HEK293 (cell line): ENCODE data around the gene ZNF141.

Experiments
- CTCF ChIA-PET: fragments of 350-600 bp; formaldehyde crosslinking; extraction: SDS; loops from one replicate; lab custom pipeline; 2021; ENCODE audit warnings: antibody characterized with exemption; lab: Yijun Ruan, JAX
- POLR2A ChIA-PET: fragments of 300-600 bp; formaldehyde crosslinking; extraction: SDS; loops from one replicate; lab custom pipeline; 2020; ENCODE audit warnings: antibody characterized with exemption, inconsistent platforms; lab: Yijun Ruan, JAX
- H3K27ac ChIP-seq: fragments of 200-500 bp; sonication (Bioruptor generic); 2 replicates; pipeline ENCODE4 v1.5.1; 2014; ENCODE audit warnings: low read depth, low read length, control low read depth, inconsistent platforms; ENCODE audit errors: extremely low read depth
- H3K36me3 ChIP-seq, 2 experiments: fragments of 200-500 bp in 1 of 2; sonication (Bioruptor generic) in 1 of 2; 1 replicate in 1 of 2; 2 replicates in 1 of 2; pipeline ENCODE4 v1.5.1; 2014 to 2017; ENCODE audit warnings: inconsistent platforms in 2 of 2, low read length in 2 of 2; ENCODE audit not compliant: control insufficient read depth in 2 of 2, insufficient read depth in 1 of 2
- H3K4me1 ChIP-seq: fragments of 200-500 bp; sonication (Bioruptor generic); 2 replicates; pipeline ENCODE4 v1.5.1; 2014; ENCODE audit warnings: mild to moderate bottlenecking, low read length, inconsistent platforms; ENCODE audit not compliant: control insufficient read depth, insufficient read depth
- H3K4me3 ChIP-seq: 2 replicates; pipeline ENCODE4 v1.5.1; 2011; ENCODE audit warnings: low read depth, mild to moderate bottlenecking, control low read depth, low read length, moderate library complexity
- H3K9me3 ChIP-seq: fragments of 200-500 bp; sonication (Bioruptor generic); 2 replicates; pipeline ENCODE4 v1.5.1; 2014; ENCODE audit warnings: low read depth, low read length, inconsistent platforms; ENCODE audit not compliant: control insufficient read depth, insufficient read depth
- BCL11A ChIP-seq: fragments of 450-650 bp; formaldehyde crosslinking; IDR thresholded peaks from 2 replicates; pipeline ENCODE4 v1.5.1; 2016; ENCODE audit warnings: low read depth, missing biosample characterization, missing genetic modification characterization
- IKZF3 ChIP-seq: fragments of 450-650 bp; IDR thresholded peaks from 2 replicates; pipeline ENCODE4 v1.5.0; 2018; ENCODE audit warnings: missing biosample characterization, mild to moderate bottlenecking, missing genetic modification characterization, moderate library complexity
- PRDM1 ChIP-seq: fragments of 450-650 bp; formaldehyde crosslinking; IDR thresholded peaks from 2 replicates; pipeline ENCODE4; 2016; ENCODE audit warnings: missing biosample characterization, missing genetic modification characterization
- SALL2 ChIP-seq: fragments of 450-650 bp; formaldehyde crosslinking; IDR thresholded peaks from 2 replicates; pipeline ENCODE4 v1.5.0; 2017; ENCODE audit warnings: missing biosample characterization, mild to moderate bottlenecking, missing genetic modification characterization, borderline replicate concordance
- TRIM28 ChIP-seq: IDR thresholded peaks from 2 replicates; pipeline ENCODE4 v1.6.1; 2011; ENCODE audit warnings: low read length, control low read depth, borderline replicate concordance
- ZBTB17 ChIP-seq: fragments of 450-650 bp; formaldehyde crosslinking; IDR thresholded peaks from 2 replicates; pipeline ENCODE4 v1.5.1; 2016; ENCODE audit warnings: missing biosample characterization, missing genetic modification characterization
- ZEB2 ChIP-seq: fragments of 450-650 bp; formaldehyde crosslinking; IDR thresholded peaks from 2 replicates; pipeline ENCODE4 v1.5.1; 2016; ENCODE audit warnings: missing biosample characterization, missing genetic modification characterization
- ZNF146 ChIP-seq: fragments of 450-650 bp; formaldehyde crosslinking; IDR thresholded peaks from 2 replicates; pipeline ENCODE4 v1.5.1; 2016; ENCODE audit warnings: missing biosample characterization, missing genetic modification characterization
- ZNF184 ChIP-seq: fragments of 450-650 bp; IDR thresholded peaks from 2 replicates; pipeline ENCODE4 v1.5.1; 2018; ENCODE audit warnings: missing biosample characterization, mild to moderate bottlenecking, missing genetic modification characterization
- ZNF19 ChIP-seq: fragments of 450-650 bp; formaldehyde crosslinking; IDR thresholded peaks from 2 replicates; pipeline ENCODE4; 2016; ENCODE audit warnings: missing biosample characterization, missing genetic modification characterization, low read depth
- ZNF292 ChIP-seq: fragments of 450-650 bp; formaldehyde crosslinking; IDR thresholded peaks from 2 replicates; pipeline ENCODE4 v1.5.1; 2016; ENCODE audit warnings: low read depth, missing biosample characterization, missing genetic modification characterization, borderline replicate concordance
- ZNF302 ChIP-seq: fragments of 450-650 bp; formaldehyde crosslinking; IDR thresholded peaks from 2 replicates; pipeline ENCODE4 v1.5.1; 2016; ENCODE audit warnings: missing biosample characterization, missing genetic modification characterization, low read depth
- ZNF501 ChIP-seq: fragments of 450-650 bp; formaldehyde crosslinking; IDR thresholded peaks from 2 replicates; pipeline ENCODE4 v1.5.1; 2016; ENCODE audit warnings: missing biosample characterization, missing genetic modification characterization
- ZNF549 ChIP-seq: fragments of 450-650 bp; IDR thresholded peaks from 2 replicates; pipeline ENCODE4 v1.5.1; 2018; ENCODE audit warnings: missing biosample characterization, missing genetic modification characterization, mild to moderate bottlenecking, inconsistent platforms, moderate library complexity
- ZNF571 ChIP-seq: fragments of 450-650 bp; formaldehyde crosslinking; IDR thresholded peaks from 2 replicates; pipeline ENCODE4 v1.5.0; 2017; ENCODE audit warnings: missing biosample characterization, missing genetic modification characterization
- ZNF585B ChIP-seq: fragments of 450-650 bp; formaldehyde crosslinking; IDR thresholded peaks from 2 replicates; pipeline ENCODE4 v1.5.1; 2016; ENCODE audit warnings: missing biosample characterization, missing genetic modification characterization
- ZNF626 ChIP-seq: fragments of 450-650 bp; sonication (Bioruptor Pico); formaldehyde crosslinking; IDR thresholded peaks from 2 replicates; pipeline ENCODE4 v1.5.1; 2018; ENCODE audit warnings: missing biosample characterization, missing genetic modification characterization, inconsistent platforms
- ZNF660 ChIP-seq: fragments of 450-650 bp; IDR thresholded peaks from 2 replicates; pipeline ENCODE4 v1.5.1; 2018; ENCODE audit warnings: missing biosample characterization, mild to moderate bottlenecking, missing genetic modification characterization
- ZNF785 ChIP-seq: fragments of 450-650 bp; formaldehyde crosslinking; IDR thresholded peaks from 2 replicates; pipeline ENCODE4 v1.5.1; 2016; ENCODE audit warnings: missing biosample characterization, missing genetic modification characterization
- TF ChIP-seq, protein P1 (sequence below): fragments of 450-650 bp; formaldehyde crosslinking; IDR thresholded peaks from 2 replicates; pipeline ENCODE4 v1.5.1; 2016; ENCODE audit warnings: missing biosample characterization, missing genetic modification characterization
- TF ChIP-seq, protein P2 (sequence below): fragments of 450-650 bp; IDR thresholded peaks from 2 replicates; pipeline ENCODE4 v1.5.1; 2018; ENCODE audit warnings: missing biosample characterization, mild to moderate bottlenecking, missing genetic modification characterization
- TF ChIP-seq, protein P3 (sequence below): fragments of 450-650 bp; formaldehyde crosslinking; IDR thresholded peaks from 2 replicates; pipeline ENCODE4 v1.5.1; 2016; ENCODE audit warnings: missing biosample characterization, missing genetic modification characterization, low read depth
- TF ChIP-seq, protein P4 (sequence below): fragments of 450-650 bp; formaldehyde crosslinking; IDR thresholded peaks from 2 replicates; pipeline ENCODE4 v1.5.1; 2016; ENCODE audit warnings: missing biosample characterization, missing genetic modification characterization
- TF ChIP-seq, protein P5 (sequence below): fragments of 450-650 bp; formaldehyde crosslinking; IDR thresholded peaks from 2 replicates; pipeline ENCODE4 v1.5.1; 2017; ENCODE audit warnings: missing biosample characterization, missing genetic modification characterization

Gene ZNF141

DNA sequence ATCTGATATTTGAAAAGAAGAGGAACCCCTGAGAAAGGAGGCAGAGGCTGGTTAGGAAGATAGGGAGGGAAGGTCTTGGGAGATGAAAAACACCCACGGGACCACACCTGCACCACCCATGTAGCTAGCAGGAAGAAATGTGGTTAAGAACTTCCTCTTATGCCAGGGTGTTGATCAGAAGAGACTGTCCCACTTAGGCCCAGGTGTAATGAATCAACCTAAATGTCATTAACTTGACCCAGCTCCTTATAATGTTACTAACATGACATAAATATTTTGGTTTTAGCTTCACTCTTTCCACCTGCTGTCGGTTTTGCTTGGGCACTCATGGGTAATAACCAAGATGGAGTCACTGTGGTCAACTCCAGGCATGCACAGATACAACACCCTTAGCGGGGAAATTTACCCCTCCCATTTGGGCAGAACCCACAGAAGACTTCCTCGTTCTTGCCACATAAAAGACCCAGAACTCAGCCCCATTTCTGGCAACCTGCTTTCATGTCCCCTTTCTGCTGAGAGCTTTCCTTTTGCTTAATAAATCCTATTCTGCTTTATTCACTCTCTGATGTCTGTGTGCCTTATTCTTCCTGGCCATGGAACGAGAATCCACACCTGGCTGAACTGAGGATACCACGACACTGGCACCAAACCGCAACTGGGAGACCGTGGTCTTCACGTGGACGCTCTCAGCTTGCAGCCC lies 46.8 kb downstream of the ZNF141 start:
- no peak overlapping the region for H3K27ac ChIP-seq
- no peaks in the 10 kb centered on the region for H3K36me3 ChIP-seq
- no peak overlapping the region for H3K4me3 ChIP-seq
- no peak for TF ChIP-seq TRIM28
- TF ChIP-seq, protein P1, sequence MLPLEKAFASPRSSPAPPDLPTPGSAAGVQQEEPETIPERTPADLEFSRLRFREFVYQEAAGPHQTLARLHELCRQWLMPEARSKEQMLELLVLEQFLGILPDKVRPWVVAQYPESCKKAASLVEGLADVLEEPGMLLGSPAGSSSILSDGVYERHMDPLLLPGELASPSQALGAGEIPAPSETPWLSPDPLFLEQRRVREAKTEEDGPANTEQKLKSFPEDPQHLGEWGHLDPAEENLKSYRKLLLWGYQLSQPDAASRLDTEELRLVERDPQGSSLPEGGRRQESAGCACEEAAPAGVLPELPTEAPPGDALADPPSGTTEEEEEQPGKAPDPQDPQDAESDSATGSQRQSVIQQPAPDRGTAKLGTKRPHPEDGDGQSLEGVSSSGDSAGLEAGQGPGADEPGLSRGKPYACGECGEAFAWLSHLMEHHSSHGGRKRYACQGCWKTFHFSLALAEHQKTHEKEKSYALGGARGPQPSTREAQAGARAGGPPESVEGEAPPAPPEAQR = no peak
- no peak for TF ChIP-seq ZEB2
- no peak for TF ChIP-seq ZNF19
- no peak for TF ChIP-seq ZNF501
- no peak for TF ChIP-seq ZBTB17 (tag by site-specific recombination)
- TF ChIP-seq, protein P2, sequence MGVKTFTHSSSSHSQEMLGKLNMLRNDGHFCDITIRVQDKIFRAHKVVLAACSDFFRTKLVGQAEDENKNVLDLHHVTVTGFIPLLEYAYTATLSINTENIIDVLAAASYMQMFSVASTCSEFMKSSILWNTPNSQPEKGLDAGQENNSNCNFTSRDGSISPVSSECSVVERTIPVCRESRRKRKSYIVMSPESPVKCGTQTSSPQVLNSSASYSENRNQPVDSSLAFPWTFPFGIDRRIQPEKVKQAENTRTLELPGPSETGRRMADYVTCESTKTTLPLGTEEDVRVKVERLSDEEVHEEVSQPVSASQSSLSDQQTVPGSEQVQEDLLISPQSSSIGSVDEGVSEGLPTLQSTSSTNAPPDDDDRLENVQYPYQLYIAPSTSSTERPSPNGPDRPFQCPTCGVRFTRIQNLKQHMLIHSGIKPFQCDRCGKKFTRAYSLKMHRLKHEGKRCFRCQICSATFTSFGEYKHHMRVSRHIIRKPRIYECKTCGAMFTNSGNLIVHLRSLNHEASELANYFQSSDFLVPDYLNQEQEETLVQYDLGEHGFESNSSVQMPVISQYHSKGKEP (tag by site-specific recombination) = no peak
- no peak for TF ChIP-seq ZNF585B (tag by site-specific recombination)
- no peak for TF ChIP-seq ZNF184 (tag by site-specific recombination)
- TF ChIP-seq ZNF292 = no peak
- no peak for TF ChIP-seq IKZF3 (tag by site-specific recombination)
- TF ChIP-seq SALL2 (tag by site-specific recombination) = no peak
- TF ChIP-seq, protein P3, sequence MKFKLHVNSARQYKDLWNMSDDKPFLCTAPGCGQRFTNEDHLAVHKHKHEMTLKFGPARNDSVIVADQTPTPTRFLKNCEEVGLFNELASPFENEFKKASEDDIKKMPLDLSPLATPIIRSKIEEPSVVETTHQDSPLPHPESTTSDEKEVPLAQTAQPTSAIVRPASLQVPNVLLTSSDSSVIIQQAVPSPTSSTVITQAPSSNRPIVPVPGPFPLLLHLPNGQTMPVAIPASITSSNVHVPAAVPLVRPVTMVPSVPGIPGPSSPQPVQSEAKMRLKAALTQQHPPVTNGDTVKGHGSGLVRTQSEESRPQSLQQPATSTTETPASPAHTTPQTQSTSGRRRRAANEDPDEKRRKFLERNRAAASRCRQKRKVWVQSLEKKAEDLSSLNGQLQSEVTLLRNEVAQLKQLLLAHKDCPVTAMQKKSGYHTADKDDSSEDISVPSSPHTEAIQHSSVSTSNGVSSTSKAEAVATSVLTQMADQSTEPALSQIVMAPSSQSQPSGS (tag by site-specific recombination) = no peak
- TF ChIP-seq ZNF549 = no peak
- no peak for TF ChIP-seq ZNF660
- no peak for TF ChIP-seq ZNF302 (tag by site-specific recombination)
- TF ChIP-seq ZNF571 (tag by site-specific recombination) = no peak
- TF ChIP-seq, all 188 proteins: peak for 0
- no peaks in the 10 kb centered on the region for H3K9me3 ChIP-seq
- no peaks in the 10 kb centered on the region for H3K4me1 ChIP-seq
- CTCF ChIA-PET = no interaction called here
- POLR2A ChIA-PET = no interaction called here

DNA sequence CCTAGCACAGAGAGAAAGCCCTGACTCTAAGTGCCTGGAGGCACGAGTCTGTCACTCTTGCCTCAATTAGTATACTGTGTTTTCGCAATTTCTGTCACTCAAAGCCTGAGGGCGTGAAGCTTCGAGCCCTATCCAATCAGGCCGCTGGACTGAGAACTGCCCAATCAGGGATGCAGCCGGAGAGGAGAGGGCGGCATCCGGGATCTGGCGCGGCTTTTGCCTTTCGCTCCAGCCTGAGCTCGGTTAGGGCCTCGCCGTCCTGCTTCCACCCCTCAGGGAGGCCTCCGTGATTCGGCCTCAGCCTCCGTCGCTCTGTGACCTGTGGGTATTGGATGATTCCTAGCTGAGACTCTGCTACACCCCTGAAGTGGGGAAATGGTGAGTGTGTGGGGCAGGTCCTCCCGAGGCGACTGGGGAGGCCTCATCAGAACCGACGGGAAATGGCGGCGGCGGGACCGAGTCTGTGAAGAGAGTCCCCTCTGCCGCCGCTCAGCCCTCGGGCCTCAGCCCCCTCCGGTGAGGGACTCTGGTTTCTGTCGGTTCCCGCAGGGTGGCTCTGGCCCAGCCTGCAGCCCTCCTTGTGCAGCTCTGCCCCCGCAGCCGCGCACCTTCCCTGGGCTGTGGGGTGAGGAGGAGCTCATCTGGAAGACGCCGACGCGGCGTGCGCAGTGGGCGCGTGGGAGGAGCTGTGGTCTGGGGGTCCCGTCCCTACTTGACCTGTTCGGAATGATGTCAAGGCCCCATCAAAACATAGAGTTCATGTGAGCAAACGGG lies 48.5 kb downstream of the ZNF141 start:
- no peak for TF ChIP-seq ZNF626 (tag by site-specific recombination)
- ChIA-PET POLR2A (no interaction called here), CTCF (no interaction called here)
- Histone ChIP-seq H3K4me1 (no peaks in the 10 kb centered on the region), H3K36me3 (no peaks in the 10 kb centered on the region), H3K27ac (no peak overlapping the region), H3K9me3 (no peaks in the 10 kb centered on the region), H3K4me3 (no peak overlapping the region)

DNA sequence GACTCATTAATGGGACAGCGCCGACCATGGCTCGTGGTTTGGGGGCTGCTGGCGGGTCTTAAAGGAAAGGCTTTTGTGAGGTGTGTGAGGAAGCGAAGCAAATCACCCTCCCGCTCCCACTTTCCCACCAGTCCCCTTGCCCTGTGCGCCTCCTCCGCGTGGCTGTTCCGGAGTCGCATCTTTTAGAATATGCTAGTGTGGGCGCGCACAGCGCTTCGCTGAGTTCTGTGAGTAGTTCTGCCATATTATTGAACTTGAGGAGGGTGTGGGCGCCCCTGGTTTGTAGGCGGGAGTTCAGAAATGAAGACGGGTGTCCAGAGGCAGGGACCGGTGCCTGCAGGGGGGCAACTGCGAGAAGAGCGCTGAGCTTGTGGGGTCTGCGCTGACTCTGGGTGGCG lies 49.1 kb downstream of the ZNF141 start:
- ChIA-PET POLR2A (no interaction called here), CTCF (no interaction called here)
- TF ChIP-seq ZNF785 (tag by site-specific recombination) (no peak), BCL11A (tag by site-specific recombination) (no peak), PRDM1 (tag by site-specific recombination) (no peak), ZNF146 (tag by site-specific recombination) (no peak), ZNF660 (no peak)
- TF ChIP-seq, protein P4, sequence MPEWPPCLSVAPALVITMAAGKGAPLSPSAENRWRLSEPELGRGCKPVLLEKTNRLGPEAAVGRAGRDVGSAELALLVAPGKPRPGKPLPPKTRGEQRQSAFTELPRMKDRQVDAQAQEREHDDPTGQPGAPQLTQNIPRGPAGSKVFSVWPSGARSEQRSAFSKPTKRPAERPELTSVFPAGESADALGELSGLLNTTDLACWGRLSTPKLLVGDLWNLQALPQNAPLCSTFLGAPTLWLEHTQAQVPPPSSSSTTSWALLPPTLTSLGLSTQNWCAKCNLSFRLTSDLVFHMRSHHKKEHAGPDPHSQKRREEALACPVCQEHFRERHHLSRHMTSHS (tag by site-specific recombination) = no peak
- TF ChIP-seq, protein P5, sequence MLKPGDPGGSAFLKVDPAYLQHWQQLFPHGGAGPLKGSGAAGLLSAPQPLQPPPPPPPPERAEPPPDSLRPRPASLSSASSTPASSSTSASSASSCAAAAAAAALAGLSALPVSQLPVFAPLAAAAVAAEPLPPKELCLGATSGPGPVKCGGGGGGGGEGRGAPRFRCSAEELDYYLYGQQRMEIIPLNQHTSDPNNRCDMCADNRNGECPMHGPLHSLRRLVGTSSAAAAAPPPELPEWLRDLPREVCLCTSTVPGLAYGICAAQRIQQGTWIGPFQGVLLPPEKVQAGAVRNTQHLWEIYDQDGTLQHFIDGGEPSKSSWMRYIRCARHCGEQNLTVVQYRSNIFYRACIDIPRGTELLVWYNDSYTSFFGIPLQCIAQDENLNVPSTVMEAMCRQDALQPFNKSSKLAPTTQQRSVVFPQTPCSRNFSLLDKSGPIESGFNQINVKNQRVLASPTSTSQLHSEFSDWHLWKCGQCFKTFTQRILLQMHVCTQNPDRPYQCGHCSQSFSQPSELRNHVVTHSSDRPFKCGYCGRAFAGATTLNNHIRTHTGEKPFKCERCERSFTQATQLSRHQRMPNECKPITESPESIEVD (tag by site-specific recombination) = no peak
- no peaks in the 10 kb centered on the region for H3K4me1 ChIP-seq
- H3K4me3 ChIP-seq = no peak overlapping the region
- no peaks in the 10 kb centered on the region for H3K9me3 ChIP-seq
- no peaks in the 10 kb centered on the region for H3K36me3 ChIP-seq
- no peak overlapping the region for H3K27ac ChIP-seq
